ENCODE results near the gene CSNK2A1.
"Not testable (repeated sequence)": the region's sequence is repeated elsewhere in the genome, so short reads cannot be mapped to it uniquely, and the experiment has no call there.

Gene CSNK2A1

GRCh38 chr20:543369-544152 is at the start of gene CSNK2A1:
Gene CSNK2A1, minus strand, starts transcription at chr20:543790. Its CDS starts 35,239 bp downstream, at chr20:508551.
- DNase-seq: peak; percentile 90

GRCh38 chr20:592506-592905 is 48.9 kb upstream of the CSNK2A1 start:
- no peak for DNase-seq

DNA sequence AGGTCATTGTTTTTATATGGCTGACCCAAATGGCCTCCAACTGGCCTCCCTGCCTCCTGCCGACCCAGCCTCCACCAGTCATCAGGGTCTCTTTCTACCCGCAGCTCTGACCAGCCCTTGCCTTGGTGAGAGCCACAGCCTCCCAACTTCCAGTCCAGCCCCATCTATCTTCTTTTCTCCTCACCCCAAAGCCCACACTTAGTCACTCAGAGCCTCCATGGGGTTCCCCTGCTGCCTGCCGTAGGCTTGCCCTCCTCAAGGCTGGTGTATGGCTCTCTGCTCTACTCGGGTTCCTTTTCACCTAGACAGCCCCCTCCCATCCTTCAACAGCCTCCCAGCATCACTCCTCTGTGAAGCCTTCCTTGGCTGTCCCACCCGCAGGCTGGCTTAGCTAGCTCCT is 48.4 kb upstream of the CSNK2A1 start:
- DNase-seq: no peak

DNA sequence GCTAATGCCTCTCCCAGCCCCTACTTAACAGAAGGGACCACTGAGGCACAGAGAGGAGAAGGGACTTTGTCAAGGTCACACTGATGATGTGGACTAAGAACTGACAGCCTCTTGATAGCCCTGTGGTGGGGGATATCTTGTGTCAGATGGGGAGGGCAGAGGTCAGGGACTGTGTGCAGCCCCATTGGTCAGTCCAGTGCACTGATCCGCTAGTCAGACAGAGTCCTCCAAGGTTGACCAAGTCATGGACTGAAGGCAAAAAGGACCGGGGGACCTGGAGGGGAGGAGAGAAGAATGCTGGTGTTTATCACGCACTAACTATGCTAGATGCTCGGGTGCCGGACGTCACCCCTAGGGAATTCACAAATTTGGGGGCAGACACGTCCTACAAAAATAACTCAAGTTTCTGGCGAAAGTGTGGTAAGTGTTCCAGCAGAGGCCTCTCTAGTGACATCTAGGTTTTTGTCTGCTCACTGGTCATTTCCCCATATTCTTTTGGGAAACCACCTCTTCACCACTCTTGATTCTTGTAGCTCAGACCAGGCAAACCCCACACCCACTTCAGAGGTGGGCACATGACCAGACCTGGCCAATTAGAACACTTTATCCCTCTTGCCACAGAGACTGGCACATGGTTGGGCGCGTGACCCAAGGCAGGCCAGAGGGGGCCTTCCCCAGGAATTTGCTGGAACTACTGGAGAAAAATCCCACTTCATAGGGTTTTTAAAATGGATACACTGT is 45.5 kb upstream of the CSNK2A1 start:
- no peak for DNase-seq

- DNase-seq: no peak
These were observed 44.9 kb upstream of the CSNK2A1 start for GRCh38 chr20:588476-588875.

DNA sequence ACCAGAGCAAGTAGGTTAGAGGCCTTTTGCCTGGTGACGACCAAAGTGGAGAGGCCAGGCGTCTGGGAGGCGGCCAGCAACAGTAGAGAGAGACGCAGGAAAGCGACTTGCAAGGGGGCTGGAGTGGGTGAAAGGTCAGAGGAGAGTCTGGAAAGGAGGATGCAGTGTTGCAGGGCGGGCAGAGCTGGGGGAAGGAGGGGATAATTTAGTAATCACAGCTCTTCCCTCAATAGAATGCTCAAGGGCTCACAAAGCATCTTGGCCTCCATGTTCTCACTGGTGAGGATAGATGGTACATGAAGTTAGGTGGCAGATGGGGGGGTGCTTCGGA is 41.3 kb upstream of the CSNK2A1 start:
- no peak for DNase-seq

DNA sequence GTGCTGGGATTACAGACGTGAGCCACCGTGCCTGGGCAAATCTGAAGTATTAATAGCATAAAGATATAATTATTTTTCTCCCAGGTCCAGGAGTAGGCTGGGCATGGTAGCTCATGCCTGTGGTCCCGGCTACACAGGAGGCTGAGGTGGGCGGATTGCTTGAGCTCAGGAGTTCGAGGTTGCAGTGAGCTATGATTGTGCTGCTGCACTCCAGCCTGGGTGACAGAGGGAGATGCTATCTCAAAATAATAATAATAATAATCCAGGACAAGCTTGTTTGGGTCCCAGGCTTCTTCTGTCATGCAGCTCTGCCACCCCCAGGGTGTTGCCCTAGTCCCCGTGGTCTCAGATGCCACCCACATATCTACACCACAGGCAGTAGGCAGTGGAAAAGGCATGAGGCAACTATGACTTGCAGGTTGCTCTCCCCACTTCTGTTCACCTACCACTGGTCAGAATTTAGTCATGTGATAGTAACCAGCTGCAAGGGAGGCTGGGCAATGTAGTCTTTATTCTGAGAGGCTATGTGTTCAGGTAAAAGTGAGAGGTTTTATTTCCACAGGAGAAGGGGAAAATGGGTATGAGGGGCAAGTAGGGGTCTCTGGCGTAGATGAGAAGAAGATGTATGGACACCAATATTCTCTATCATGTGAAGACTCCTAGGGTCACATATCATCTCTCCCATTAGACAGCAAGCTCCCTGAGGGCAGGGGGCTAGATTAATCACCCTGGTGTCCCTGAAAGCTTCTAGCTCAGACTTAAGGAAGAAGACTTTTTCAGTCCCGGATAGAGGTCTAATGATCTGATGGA is 40.8 kb upstream of the CSNK2A1 start:
- no peak for DNase-seq

DNA sequence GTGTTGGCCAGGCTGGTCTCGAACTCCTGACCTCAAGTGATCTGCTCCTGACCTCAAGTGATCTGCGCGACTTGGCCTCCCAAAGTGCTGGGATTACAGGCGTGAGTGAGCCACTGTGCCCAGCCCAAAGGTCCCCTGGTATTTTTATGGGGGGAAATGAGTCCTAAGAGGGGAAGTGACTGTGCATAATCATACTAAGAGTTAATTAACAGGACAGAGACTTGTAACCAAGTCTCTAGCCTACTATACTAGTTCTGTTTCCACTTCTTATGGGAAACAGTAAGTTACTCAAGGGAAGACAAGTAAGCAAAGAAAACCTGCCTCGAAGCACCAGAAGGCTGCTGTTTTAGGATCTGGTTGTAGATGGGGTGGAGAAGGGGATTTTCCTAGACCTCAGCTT is 38.6 kb upstream of the CSNK2A1 start:
- no peak for DNase-seq

- not testable (repeated sequence) for DNase-seq
These were observed 35.5 kb upstream of the CSNK2A1 start for GRCh38 chr20:578940-579690.

- no peak for DNase-seq
These were observed 33.7 kb upstream of the CSNK2A1 start for GRCh38 chr20:577167-577791.

GRCh38 chr20:576156-576555 is 32.6 kb upstream of the CSNK2A1 start:
- no peak for DNase-seq

GRCh38 chr20:575230-575629 is 31.6 kb upstream of the CSNK2A1 start:
- DNase-seq: no peak

DNA sequence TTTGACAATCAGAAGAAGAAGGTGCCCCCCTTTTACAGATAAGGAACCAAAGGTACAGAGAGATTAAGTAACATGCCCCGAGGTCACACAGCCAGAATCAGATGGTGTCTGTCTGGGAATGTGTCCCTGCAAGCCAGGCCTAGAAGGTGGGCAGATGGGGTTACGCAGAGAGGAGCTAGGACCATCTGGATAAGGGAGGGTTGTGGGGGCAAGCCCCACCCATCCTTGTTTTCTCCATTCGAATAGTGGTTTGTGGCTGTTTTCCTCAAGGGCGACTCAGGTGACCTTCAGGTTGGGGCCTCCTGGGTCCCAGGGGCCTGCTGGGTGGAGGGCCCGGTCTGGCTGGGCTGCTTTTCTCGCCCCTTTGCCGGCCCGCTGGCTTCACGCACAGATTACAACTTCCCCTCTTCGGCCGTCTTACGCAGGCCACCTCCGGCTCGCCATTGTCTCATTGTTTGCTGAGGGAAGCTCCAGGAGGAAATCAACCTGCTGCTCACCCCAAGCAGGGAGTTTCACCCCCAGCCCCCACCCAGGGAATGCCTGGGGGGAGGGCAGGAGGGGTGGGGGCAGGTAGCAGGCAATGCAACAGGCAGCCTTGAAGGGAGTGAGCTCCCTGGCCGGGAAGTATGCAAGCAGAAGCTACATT is 30.8 kb upstream of the CSNK2A1 start:
- peak; percentile 80 for DNase-seq

DNA sequence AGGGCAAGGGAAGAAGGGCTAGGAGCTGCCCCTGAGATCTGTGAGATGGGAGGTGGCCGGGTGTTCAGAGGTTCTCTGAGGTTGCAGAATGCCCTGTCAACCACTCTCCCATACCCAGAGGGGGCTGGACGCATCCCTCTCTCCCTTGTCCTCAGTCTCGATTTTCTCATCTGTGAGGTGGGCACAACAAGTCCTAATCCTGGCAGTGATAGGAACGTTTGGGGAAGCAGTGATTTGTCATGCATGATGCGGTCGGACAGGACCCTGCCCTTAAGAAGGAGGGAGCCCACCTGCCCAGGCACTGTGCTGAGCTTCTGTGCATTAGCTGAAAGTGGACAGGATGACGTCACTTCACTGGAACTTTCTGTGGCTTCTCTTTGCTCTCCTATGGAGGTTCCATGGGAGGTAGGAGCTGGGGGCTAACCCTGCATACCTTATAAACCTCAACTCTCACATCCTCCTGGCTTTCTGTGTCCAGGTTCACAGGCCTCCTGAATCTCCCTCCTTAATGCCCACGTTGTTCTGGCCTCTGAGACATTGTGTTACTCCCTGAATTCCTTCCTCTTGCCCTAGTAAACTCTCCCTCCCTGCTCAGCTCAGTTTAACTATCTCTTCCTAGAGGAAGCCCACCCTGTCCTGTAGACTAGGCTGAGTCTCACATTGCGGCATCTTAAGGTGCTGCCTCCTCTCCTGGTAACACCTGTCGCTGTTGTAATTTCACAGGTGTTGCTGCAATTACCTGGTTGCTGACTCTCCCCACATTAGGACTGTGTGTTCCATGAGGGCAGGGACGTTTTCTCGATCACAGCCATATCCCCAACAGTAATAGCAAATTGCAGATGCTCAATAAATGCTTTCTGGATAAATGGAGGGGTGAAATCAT is 30.1 kb upstream of the CSNK2A1 start:
- no peak for DNase-seq

DNA sequence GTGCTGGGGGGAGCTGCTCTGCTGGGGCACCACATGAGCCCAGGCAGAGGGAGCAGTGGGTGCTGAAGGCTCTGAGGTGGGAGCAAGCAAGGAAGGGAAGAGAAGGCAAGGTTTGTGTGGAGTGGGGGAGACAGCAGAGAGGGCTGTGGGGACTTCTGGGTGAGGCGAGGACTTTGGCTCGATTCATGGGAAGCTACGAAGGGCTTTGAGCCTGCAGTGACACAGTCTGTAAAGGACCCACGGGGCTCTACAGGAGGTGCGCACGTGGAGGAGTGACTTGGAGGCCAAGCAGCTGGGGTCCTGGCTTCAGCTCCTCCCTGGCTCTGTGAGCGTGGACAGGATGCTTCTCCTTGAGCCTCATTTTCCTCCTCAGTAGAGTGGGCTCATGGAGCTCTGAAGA is 29.1 kb upstream of the CSNK2A1 start:
- no peak for DNase-seq

- DNase-seq: no peak
These were observed 28.3 kb upstream of the CSNK2A1 start for GRCh38 chr20:571754-572441.

GRCh38 chr20:568673-569415 is 25.3 kb upstream of the CSNK2A1 start:
- peak; percentile 37 for DNase-seq

- no peak for DNase-seq
These were observed 24.6 kb upstream of the CSNK2A1 start for GRCh38 chr20:568097-568652.

GRCh38 chr20:564192-564591 is 20.6 kb upstream of the CSNK2A1 start:
- DNase-seq: no peak

All from NCI-H1694 (cell line).